Lower leg skin (tissue), 3 donors: ENCODE measurements around the gene FAM72A.
"Not testable (repeated sequence)": the region's sequence is repeated elsewhere in the genome, so short reads cannot be mapped to it uniquely, and the experiment has no call there.

Experiments used
- POLR2A ChIP-seq, 2 donors: fragments of 450-650 bp; IDR thresholded peaks; one replicate each; pipeline ENCODE4 v1.6.1; 2016 to 2017; ENCODE audit warnings: antibody characterized with exemption in 2 of 2, mild to moderate bottlenecking in 1 of 2, moderate library complexity in 1 of 2
- TF ChIP-seq, protein P1 (sequence below), 3 donors: fragments of 450-650 bp; IDR thresholded peaks; one replicate each; pipeline ENCODE4 v1.5.1; 2016; ENCODE audit warnings: antibody characterized with exemption in 3 of 3, mild to moderate bottlenecking in 3 of 3, moderate library complexity in 2 of 3

DNA sequence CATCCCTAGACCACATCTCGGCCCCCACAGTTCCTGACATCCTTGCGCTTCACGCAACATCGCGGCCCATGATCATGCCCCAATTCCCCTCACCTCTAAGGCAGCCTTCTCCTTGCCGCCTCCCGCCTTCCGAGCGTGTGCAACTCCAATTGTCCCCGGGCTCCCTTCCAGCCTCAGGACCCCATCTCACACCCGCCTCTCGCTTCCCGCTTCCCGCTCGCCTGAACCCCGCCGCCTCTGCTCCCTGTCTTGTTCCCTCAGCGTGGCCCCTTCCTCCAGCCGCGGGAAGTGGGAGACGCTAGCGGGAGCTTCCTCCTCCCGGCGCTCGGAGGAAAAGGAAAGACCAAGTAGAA, 1.5 kb upstream of the FAM72A start:
- TF ChIP-seq, protein P1, sequence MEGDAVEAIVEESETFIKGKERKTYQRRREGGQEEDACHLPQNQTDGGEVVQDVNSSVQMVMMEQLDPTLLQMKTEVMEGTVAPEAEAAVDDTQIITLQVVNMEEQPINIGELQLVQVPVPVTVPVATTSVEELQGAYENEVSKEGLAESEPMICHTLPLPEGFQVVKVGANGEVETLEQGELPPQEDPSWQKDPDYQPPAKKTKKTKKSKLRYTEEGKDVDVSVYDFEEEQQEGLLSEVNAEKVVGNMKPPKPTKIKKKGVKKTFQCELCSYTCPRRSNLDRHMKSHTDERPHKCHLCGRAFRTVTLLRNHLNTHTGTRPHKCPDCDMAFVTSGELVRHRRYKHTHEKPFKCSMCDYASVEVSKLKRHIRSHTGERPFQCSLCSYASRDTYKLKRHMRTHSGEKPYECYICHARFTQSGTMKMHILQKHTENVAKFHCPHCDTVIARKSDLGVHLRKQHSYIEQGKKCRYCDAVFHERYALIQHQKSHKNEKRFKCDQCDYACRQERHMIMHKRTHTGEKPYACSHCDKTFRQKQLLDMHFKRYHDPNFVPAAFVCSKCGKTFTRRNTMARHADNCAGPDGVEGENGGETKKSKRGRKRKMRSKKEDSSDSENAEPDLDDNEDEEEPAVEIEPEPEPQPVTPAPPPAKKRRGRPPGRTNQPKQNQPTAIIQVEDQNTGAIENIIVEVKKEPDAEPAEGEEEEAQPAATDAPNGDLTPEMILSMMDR (IDR thresholded peaks at IDR 0.05), result not testable (repeated sequence)
- TF ChIP-seq POLR2A (IDR thresholded peaks at IDR 0.05), result not testable (repeated sequence)
